OCI-LY3 (cell line): ENCODE results near the gene RAP1GAP2.

Experiments used
- H2AFZ ChIP-seq: fragments of 200-600, 300-600 bp; shearing (Covaris generic); 2 replicates; pipeline ENCODE4 v1.6.0; 2014; ENCODE audit warnings: antibody characterized with exemption, low read depth, low read length
- H3K27ac ChIP-seq: fragments of 200-600, 300-600 bp; sonication (generic); 2 replicates; pipeline ENCODE4 v1.5.1; 2014; ENCODE audit warnings: mild to moderate bottlenecking, low read length, moderate library complexity, mixed read lengths
- H3K27me3 ChIP-seq: fragments of 200-600, 300-600 bp; sonication (generic); 2 replicates; pipeline ENCODE4 v1.6.1; 2014; ENCODE audit warnings: low read depth, low read length, mixed read lengths
- H3K36me3 ChIP-seq: fragments of 200-600, 300-600 bp; sonication (generic); replicated peaks from 2 replicates; pipeline ENCODE3; 2014; ENCODE audit warnings: low read depth, low read length, mixed read lengths
- H3K4me1 ChIP-seq: fragments of 300-600, 200-600 bp; sonication (generic); 2 replicates; pipeline ENCODE4 v1.6.1; 2014; ENCODE audit warnings: low read length, mixed read lengths
- H3K4me2 ChIP-seq: fragments of 200-600, 300-600 bp; sonication (generic); 2 replicates; pipeline ENCODE4 v1.6.1; 2014; ENCODE audit warnings: low read length, mixed read lengths
- H3K4me3 ChIP-seq: fragments of 300-600, 200-600 bp; sonication (generic); 2 replicates; pipeline ENCODE4 v1.5.1; 2014; ENCODE audit warnings: antibody characterized with exemption, mild to moderate bottlenecking, low read length, moderate library complexity
- H3K79me2 ChIP-seq: fragments of 300-600, 200-600 bp; shearing (Covaris generic); 2 replicates; pipeline ENCODE4 v1.6.1; 2014; ENCODE audit warnings: mild to moderate bottlenecking, low read length, mixed read lengths
- H3K9ac ChIP-seq: fragments of 300-600, 200-600 bp; shearing (Covaris generic); 2 replicates; pipeline ENCODE4 v1.6.0; 2014; ENCODE audit warnings: mild to moderate bottlenecking, low read length, moderate library complexity
- H3K9me3 ChIP-seq: fragments of 200-600, 300-600 bp; shearing (Covaris generic); 2 replicates; pipeline ENCODE4 v1.6.1; 2014; ENCODE audit warnings: low read length, mixed read lengths; ENCODE audit not compliant: insufficient read depth
- H4K20me1 ChIP-seq: fragments of 200-600, 300-600 bp; sonication (generic); 2 replicates; pipeline ENCODE4 v1.6.1; 2016; ENCODE audit warnings: low read length, mixed read lengths; ENCODE audit not compliant: insufficient read depth
- CTCF ChIP-seq: fragments of 200-600, 300-600 bp; sonication (generic); IDR thresholded peaks from 2 replicates; pipeline ENCODE4 v1.5.1; 2014; ENCODE audit warnings: antibody characterized with exemption, low read length, low read depth
- EZH2phosphoT487 ChIP-seq: fragments of 200-600 bp; shearing (Covaris generic); IDR thresholded peaks from 2 replicates; pipeline ENCODE4 v1.6.1; 2018; ENCODE audit warnings: antibody characterized with exemption, mixed run types, low read depth

The RAP1GAP2 gene

GRCh38 chr17:2978991-2979390, 182.8 kb downstream of the RAP1GAP2 start:
- Histone ChIP-seq H4K20me1 (no peaks in the 10 kb centered on the region), H3K27me3 (peaks cover 4% of the 10 kb centered on the region; the same call in 1 of the 2 replicates)

GRCh38 chr17:2980211-2980903, 184.1 kb downstream of the RAP1GAP2 start:
- H3K27ac ChIP-seq, result no peak overlapping the region
- H3K4me1 ChIP-seq, result peaks cover 3% of the 10 kb centered on the region
- no peak for TF ChIP-seq CTCF
- no peak for TF ChIP-seq EZH2phosphoT487
- peaks cover 4% of the 10 kb centered on the region; the same call in 1 of the 2 replicates for H3K27me3 ChIP-seq
- no peaks in the 10 kb centered on the region for H4K20me1 ChIP-seq
- no peaks in the 10 kb centered on the region for H3K79me2 ChIP-seq
- H3K4me3 ChIP-seq, result no peak overlapping the region
- no peak overlapping the region for H3K4me2 ChIP-seq
- no peak overlapping the region for H2AFZ ChIP-seq
- H3K9ac ChIP-seq, result no peak overlapping the region
- no peaks in the 10 kb centered on the region for H3K9me3 ChIP-seq
- no peaks in the 10 kb centered on the region for H3K36me3 ChIP-seq

More at GRCh38 chr17:2978991-2979390, 182.8 kb downstream of the RAP1GAP2 start:
- Histone ChIP-seq H3K79me2 (no peaks in the 10 kb centered on the region), H3K36me3 (no peaks in the 10 kb centered on the region), H3K9me3 (no peaks in the 10 kb centered on the region), H3K4me3 (no peak overlapping the region), H3K4me2 (no peak overlapping the region), H2AFZ (no peak overlapping the region), H3K4me1 (no peaks in the 10 kb centered on the region), H3K9ac (no peak overlapping the region), H3K27ac (no peak overlapping the region)
- no peak for TF ChIP-seq CTCF

GRCh38 chr17:2980904-2981246, 184.6 kb downstream of the RAP1GAP2 start:
- Histone ChIP-seq H3K9me3 (no peaks in the 10 kb centered on the region), H3K36me3 (no peaks in the 10 kb centered on the region), H3K27ac (no peak overlapping the region), H4K20me1 (no peaks in the 10 kb centered on the region), H3K4me1 (peaks cover 8% of the 10 kb centered on the region), H2AFZ (no peak overlapping the region), H3K4me2 (no peak overlapping the region), H3K79me2 (no peaks in the 10 kb centered on the region), H3K27me3 (no peaks in the 10 kb centered on the region; the same call in 1 of the 2 replicates), H3K4me3 (no peak overlapping the region), H3K9ac (no peak overlapping the region)
- no peak for TF ChIP-seq CTCF
- TF ChIP-seq EZH2phosphoT487, result no peak

- no peaks in the 10 kb centered on the region for H3K79me2 ChIP-seq
- H3K27me3 ChIP-seq, result no peaks in the 10 kb centered on the region
- no peaks in the 10 kb centered on the region for H4K20me1 ChIP-seq
- no peak overlapping the region for H3K4me2 ChIP-seq
- H3K9me3 ChIP-seq, result no peaks in the 10 kb centered on the region
- H3K4me1 ChIP-seq, result peaks cover 8% of the 10 kb centered on the region
- no peak overlapping the region for H2AFZ ChIP-seq
- TF ChIP-seq CTCF (no peak), EZH2phosphoT487 (no peak)
- no peaks in the 10 kb centered on the region for H3K36me3 ChIP-seq
- no peak overlapping the region for H3K9ac ChIP-seq
- H3K4me3 ChIP-seq, result no peak overlapping the region
- no peak overlapping the region for H3K27ac ChIP-seq
Measured at GRCh38 chr17:2981325-2981724, 185.1 kb downstream of the RAP1GAP2 start.
